ENCODE data around the gene BTRC.
"Not testable (repeated sequence)": the region's sequence is repeated elsewhere in the genome, so short reads cannot be mapped to it uniquely, and the experiment has no call there.

Gene BTRC

GRCh38 chr10:101358706-101359300 lies 4.8 kb downstream of the BTRC start:
- Mint-ChIP-seq H3K36me3 (ENCODE audit: low read depth) (peaks cover 29% of the 10 kb centered on the region), H3K27ac (no peak overlapping the region), H3K9me3 (no peaks in the 10 kb centered on the region), H3K4me3 (no peak overlapping the region), H3K27me3 (peaks cover under 1% of the 10 kb centered on the region), H3K4me1 (ENCODE audit: low read depth) (peaks cover 31% of the 10 kb centered on the region)
- DNase-seq: no peak

DNA sequence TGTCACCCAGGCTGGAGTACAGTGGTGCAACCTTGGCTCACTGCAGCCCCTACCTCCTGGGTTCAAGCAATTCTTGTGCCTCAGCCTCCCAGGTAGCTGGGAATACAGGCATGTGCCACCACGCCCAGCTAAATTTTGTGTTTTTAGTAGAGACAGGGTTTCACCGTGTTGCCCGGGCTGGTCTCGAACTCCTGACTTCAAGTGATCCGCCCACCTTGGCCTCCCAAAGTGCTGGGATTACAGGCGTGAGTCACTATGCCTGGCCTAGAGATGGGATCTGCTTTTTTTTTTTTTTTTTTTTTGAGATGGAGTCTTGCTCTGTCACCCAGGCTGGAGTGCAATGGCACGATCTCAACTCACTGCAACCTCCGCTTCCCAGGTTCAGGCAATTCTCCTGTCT lies 6.1 kb downstream of the BTRC start:
- not testable (repeated sequence) for DNase-seq, H3K27ac Mint-ChIP-seq, H3K27me3 Mint-ChIP-seq, H3K9me3 Mint-ChIP-seq, H3K4me3 Mint-ChIP-seq
- Mint-ChIP-seq H3K4me1 (ENCODE audit: low read depth) (peaks cover 25% of the 10 kb centered on the region), H3K36me3 (ENCODE audit: low read depth) (peaks cover 21% of the 10 kb centered on the region)

- not testable (repeated sequence) for H3K27ac Mint-ChIP-seq, H3K4me3 Mint-ChIP-seq, H3K27me3 Mint-ChIP-seq, DNase-seq, H3K9me3 Mint-ChIP-seq
- Mint-ChIP-seq H3K36me3 (ENCODE audit: low read depth) (peaks cover 22% of the 10 kb centered on the region), H3K4me1 (ENCODE audit: low read depth) (peaks cover 19% of the 10 kb centered on the region)
Measured at GRCh38 chr10:101360841-101361240, 6.9 kb downstream of the BTRC start.

GRCh38 chr10:101363850-101364400 lies 10.0 kb downstream of the BTRC start:
- peaks cover 27% of the 10 kb centered on the region for H3K4me1 Mint-ChIP-seq (ENCODE audit: low read depth)
- H3K9me3 Mint-ChIP-seq: no peaks in the 10 kb centered on the region
- H3K27me3 Mint-ChIP-seq: no peaks in the 10 kb centered on the region
- H3K27ac Mint-ChIP-seq: no peak overlapping the region
- peaks cover 21% of the 10 kb centered on the region for H3K36me3 Mint-ChIP-seq (ENCODE audit: low read depth)
- DNase-seq: no peak
- H3K4me3 Mint-ChIP-seq: no peak overlapping the region

GRCh38 chr10:101364721-101365120 lies 10.8 kb downstream of the BTRC start:
- Mint-ChIP-seq H3K27ac (no peak overlapping the region), H3K9me3 (no peaks in the 10 kb centered on the region), H3K4me3 (no peak overlapping the region), H3K27me3 (no peaks in the 10 kb centered on the region), H3K4me1 (ENCODE audit: low read depth) (peaks cover 27% of the 10 kb centered on the region), H3K36me3 (ENCODE audit: low read depth) (peaks cover 26% of the 10 kb centered on the region)
- DNase-seq: no peak

DNA sequence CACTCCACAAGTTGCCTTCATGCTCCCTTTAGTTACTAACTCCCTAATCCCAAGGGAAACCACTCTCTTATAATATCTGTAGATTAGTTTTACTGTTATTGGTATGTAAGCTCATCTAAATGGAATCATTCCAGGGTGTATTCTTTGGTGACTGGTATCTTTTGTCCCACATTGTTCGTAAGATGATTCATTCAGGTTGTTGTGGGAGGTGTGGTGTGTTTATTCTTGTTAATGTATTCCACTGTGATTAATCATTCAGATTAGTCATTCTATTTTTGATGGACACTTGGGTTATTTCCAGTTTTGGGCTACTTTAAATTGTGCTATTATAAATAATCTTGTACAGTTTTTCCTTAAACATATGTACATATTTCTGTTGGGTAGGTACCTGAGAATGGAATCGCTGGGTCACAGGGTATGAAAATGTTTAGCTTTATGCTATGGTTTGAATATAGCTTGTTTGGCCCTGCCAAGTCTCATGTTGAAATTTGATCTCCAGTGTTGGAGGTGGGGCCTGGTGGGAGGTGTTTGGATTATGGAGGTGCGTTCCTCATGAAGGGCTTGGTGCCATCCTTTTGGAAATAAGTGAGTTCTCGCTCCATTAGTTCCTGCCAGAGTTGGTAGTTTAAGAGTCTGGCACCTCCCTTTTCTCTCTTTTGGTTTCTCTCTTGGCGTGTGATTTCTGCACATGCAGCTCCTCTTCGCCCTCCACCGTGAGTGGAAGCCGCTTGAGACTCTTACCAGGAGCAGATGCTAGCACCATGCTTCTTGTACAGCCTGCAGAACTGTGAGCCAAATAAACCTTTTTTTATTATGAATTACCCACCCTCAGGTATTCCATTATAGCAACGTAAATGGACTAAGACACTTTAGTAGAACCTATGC lies 13.8 kb downstream of the BTRC start:
- DNase-seq: peak; percentile 35
- Mint-ChIP-seq H3K27ac (peak overlapping the region; percentile 87), H3K9me3 (no peaks in the 10 kb centered on the region), H3K4me3 (peak overlapping the region; percentile 29), H3K4me1 (ENCODE audit: low read depth) (peaks cover 29% of the 10 kb centered on the region), H3K36me3 (ENCODE audit: low read depth) (peaks cover 38% of the 10 kb centered on the region), H3K27me3 (no peaks in the 10 kb centered on the region)

DNA sequence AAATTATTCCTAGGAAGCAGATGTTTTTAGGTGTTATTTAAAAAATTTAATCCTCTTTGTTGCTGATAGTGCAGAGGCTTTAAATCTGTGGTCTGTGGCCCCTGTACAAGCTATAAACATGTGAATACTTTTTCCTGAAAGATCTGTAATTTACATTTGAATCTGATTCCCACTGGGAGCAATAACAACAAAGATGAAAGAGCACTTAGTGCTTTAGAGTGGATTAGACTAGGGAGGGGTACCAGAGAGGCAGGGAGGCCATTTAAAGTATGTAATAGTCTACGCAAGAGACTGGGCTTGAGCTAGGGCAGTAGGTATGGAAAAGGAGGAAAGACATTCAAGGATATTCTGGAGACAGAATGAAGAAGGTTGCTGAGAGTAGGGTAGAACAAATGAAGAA lies 19.1 kb downstream of the BTRC start:
- H3K27me3 Mint-ChIP-seq: no peaks in the 10 kb centered on the region
- no peak for DNase-seq
- H3K4me3 Mint-ChIP-seq: no peak overlapping the region
- H3K9me3 Mint-ChIP-seq: no peaks in the 10 kb centered on the region
- H3K36me3 Mint-ChIP-seq (ENCODE audit: low read depth): peaks cover 49% of the 10 kb centered on the region
- H3K4me1 Mint-ChIP-seq (ENCODE audit: low read depth): peaks cover 35% of the 10 kb centered on the region
- no peak overlapping the region for H3K27ac Mint-ChIP-seq

DNA sequence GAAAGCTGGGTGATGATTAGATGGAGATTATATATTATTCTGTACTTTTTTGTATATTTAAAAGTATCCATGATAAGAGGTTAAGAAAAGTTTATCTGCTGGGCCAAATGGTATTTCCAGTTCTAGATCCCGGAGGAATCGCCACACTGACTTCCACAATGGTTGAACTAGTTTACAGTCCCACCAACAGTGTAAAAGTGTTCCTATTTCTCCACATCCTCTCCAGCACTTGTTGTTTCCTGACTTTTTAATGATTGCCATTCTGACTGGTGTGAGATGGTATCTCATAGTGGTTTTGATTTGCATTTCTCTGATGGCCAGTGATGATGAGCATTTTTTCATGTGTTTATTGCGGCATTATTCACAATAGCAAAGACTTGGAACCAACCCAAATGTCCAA lies 20.0 kb downstream of the BTRC start:
- H3K9me3 Mint-ChIP-seq, H3K4me3 Mint-ChIP-seq, H3K27me3 Mint-ChIP-seq, DNase-seq, H3K27ac Mint-ChIP-seq: not testable (repeated sequence)
- Mint-ChIP-seq H3K36me3 (ENCODE audit: low read depth) (peaks cover 44% of the 10 kb centered on the region), H3K4me1 (ENCODE audit: low read depth) (peaks cover 35% of the 10 kb centered on the region)

DNA sequence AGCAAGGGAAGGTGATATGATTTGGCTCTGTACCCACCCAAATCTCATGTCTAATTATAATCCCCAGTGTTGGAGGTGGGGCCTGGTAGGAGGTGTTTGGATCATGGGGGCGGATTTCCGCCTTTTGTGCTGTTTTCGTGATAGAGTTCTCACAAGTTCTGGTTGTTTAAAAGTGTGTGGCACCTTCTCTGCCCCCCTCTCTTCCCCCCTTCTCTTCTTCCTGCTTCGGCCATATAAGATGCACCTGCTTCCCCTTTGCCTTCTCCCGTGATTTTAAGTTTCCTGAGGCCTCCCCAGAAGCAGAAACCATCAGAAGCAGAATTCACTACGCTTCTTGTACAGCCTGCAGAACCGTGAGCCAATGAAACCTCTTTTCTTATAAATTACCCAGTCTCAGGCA lies 21.1 kb downstream of the BTRC start:
- no peak overlapping the region for H3K4me3 Mint-ChIP-seq

GRCh38 chr10:101379663-101380352 lies 25.8 kb downstream of the BTRC start:
- H3K27ac Mint-ChIP-seq: peak overlapping the region; percentile 91
- peaks cover 10% of the 10 kb centered on the region for H3K36me3 Mint-ChIP-seq (ENCODE audit: low read depth)
- no peaks in the 10 kb centered on the region for H3K9me3 Mint-ChIP-seq
- DNase-seq: no peak
- H3K4me3 Mint-ChIP-seq: peak overlapping the region; percentile 10
- peaks cover 60% of the 10 kb centered on the region for H3K4me1 Mint-ChIP-seq (ENCODE audit: low read depth)
- no peaks in the 10 kb centered on the region for H3K27me3 Mint-ChIP-seq

More for the DNA sequence above, 21.1 kb downstream of the BTRC start:
- Mint-ChIP-seq H3K27ac (no peak overlapping the region), H3K9me3 (no peaks in the 10 kb centered on the region), H3K4me1 (ENCODE audit: low read depth) (peaks cover 39% of the 10 kb centered on the region), H3K27me3 (no peaks in the 10 kb centered on the region), H3K36me3 (ENCODE audit: low read depth) (peaks cover 34% of the 10 kb centered on the region)
- no peak for DNase-seq

- H3K27me3 Mint-ChIP-seq: no peaks in the 10 kb centered on the region
- H3K9me3 Mint-ChIP-seq: no peaks in the 10 kb centered on the region
- peak overlapping the region; percentile 91 for H3K27ac Mint-ChIP-seq
- H3K36me3 Mint-ChIP-seq (ENCODE audit: low read depth): peaks cover 10% of the 10 kb centered on the region
- H3K4me3 Mint-ChIP-seq: peak overlapping the region; percentile 10
- peak; percentile 42 for DNase-seq
- peaks cover 54% of the 10 kb centered on the region for H3K4me1 Mint-ChIP-seq (ENCODE audit: low read depth)
Measured at GRCh38 chr10:101380353-101381017, 26.5 kb downstream of the BTRC start.

DNA sequence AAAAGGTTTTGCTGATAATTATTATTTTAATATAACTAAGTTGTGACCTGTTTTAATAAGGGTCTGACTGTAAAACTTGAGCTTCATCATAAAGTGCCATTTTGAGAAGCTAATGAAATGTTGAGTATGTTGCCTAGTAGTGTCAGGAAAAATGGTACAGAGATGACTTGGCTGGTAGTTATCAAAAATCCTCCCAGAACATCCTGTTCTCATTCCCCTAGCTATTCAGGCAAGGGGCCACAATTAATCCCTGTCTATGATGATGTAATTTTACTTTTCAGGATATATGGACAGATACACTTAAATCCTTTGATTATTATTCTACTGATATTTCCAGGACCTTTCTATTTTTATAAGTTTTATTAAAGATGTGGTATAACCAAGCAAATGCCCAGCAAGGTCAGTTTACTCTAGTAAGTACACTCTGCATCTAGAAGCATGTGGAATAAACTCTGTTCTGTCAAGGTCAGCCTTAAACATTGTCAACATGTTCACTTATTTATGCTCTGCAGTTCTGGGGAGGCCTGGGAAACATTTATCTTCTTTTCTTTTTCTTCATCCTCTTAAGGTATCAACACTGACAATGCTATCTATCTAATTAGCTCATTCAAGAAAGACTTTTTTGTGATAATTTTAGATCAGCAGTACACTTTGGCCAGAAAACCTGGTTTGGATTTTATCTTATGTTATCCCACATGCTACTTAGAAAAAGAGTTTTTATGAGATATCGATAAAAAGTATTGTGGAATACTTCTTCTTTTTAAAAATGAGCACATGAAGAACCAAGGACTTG lies 32.1 kb downstream of the BTRC start:
- Mint-ChIP-seq H3K4me1 (ENCODE audit: low read depth) (peaks cover 28% of the 10 kb centered on the region), H3K4me3 (no peak overlapping the region), H3K27ac (no peak overlapping the region)

GRCh38 chr10:101386659-101387259 lies 32.8 kb downstream of the BTRC start:
- Mint-ChIP-seq H3K27me3 (no peaks in the 10 kb centered on the region), H3K4me3 (no peak overlapping the region), H3K36me3 (ENCODE audit: low read depth) (peaks cover 2% of the 10 kb centered on the region), H3K9me3 (no peaks in the 10 kb centered on the region), H3K4me1 (ENCODE audit: low read depth) (peaks cover 21% of the 10 kb centered on the region), H3K27ac (no peak overlapping the region)
- no peak for DNase-seq

More for the DNA sequence above, 32.1 kb downstream of the BTRC start:
- DNase-seq: no peak
- Mint-ChIP-seq H3K9me3 (no peaks in the 10 kb centered on the region), H3K27me3 (no peaks in the 10 kb centered on the region), H3K36me3 (ENCODE audit: low read depth) (peaks cover 2% of the 10 kb centered on the region)
